Fibroblast of skin of back (primary cell): ENCODE measurements around the gene PEX13. TPM values are rescaled to one million over a fixed set of nuclear protein-coding genes. Genes with fewer than 3 reads are reported as not detected.
"Not testable (repeated sequence)": the region's sequence is repeated elsewhere in the genome, so short reads cannot be mapped to it uniquely, and the experiment has no call there.

Source experiments
- DNase-seq: peaks from one replicate; pipeline ENCODE4 v3.0.0-alpha.2; 2013
- polyA plus RNA-seq, 2 experiments: library from polyadenylated mRNA; unstranded; fragments of 120-200 nt; gene quantifications; one replicate each; pipeline ENCODE4 v1.2.1, GENCODE V29; 2013; ENCODE audit not compliant: insufficient read length in 2 of 2

The PEX13 gene
- polyA plus RNA-seq (2013, experiment 1 of 2; ENCODE audit: insufficient read length) = 16.1 TPM
- polyA plus RNA-seq (2013, experiment 2 of 2; ENCODE audit: insufficient read length) = 16.0 TPM

DNA sequence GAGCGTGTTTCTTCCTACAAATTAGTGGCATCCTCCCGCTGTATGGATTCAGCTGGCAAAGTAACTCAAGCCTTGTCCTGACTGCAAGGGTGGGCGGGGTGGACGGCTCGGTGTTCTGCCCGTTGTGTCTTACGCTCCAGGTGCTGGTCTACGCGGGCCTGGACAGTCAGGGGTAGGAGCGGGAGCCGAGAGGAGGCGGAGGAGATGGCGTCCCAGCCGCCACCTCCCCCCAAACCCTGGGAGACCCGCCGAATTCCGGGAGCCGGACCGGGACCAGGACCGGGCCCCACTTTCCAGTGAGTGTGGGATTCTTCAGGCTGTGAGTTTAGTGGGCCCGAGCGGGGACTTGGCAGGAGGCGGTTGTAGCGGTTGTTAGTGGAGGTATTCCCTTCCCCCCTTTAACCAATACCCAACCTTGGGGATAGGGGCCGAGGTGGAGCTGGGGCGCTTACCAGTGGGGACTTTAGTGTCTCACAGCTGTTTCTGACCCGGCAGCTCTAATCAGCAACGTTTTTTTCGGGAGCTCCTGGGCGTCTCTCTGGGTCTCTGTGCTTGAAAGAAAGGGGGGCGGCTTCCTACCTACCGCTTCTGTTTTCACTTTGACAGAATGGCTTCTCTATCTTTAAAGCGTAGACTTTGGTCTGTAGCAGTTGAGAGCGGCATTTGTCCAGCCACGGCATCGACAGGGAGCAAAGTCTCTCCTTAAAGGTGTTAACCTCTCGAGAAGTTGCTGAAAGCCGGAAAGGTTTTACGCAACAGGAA lies at the start of gene PEX13, which contains the start of gene PUS10:
TSS of gene PEX13 (plus strand) at position 165 of the 762 bp plus-strand sequence. CDS start at position 205, 40 bp downstream.
TSS of gene PUS10 (minus strand) at position 700 of the 762 bp plus-strand sequence. CDS start 6,365 bp downstream, outside the sequence.
- peak; percentile 78 for DNase-seq

DNA sequence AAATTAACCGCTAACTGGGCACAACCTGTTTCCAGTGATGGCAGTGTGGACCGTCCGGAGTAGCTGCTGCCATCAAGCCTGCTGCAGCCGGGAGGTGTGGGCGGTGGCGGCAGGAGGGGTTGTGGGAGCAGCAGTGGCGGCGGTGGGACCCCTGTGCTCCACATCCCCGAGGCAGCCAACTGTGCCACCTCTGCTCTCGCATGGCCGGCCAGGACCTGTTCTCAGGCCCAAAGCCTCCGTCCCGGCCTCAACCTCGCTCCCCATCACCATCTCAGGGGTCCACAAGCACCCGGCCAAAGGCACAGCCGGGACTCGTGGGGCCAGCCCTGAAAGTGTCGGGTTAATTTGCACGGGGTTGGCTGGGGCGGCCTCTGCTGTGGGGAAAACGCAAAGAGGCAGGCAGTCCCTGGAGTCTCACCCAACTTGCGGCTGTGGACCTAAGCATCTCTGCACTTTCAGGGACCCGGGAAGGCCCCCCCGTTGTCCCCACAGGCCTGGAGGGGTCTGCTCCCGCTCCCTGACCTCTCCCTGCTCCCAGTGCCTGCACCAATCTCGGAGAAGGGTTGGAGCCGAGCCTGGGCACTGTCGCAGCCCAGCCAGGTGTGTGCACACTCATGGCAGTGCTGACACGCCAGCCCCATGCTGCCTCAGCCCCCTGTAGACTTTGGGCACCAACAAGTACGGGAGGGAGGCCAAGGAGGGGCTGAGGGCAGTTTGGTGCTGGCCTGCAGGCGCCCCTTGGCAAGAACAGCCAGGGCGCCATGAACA lies 44.4 kb upstream of the PEX13 start:
- no peak for DNase-seq

- no peak for DNase-seq
Observed at GRCh38 chr2:60973705-60974104, 43.8 kb upstream of the PEX13 start.

GRCh38 chr2:60974652-60975051 lies 42.9 kb upstream of the PEX13 start:
- DNase-seq = no peak

DNA sequence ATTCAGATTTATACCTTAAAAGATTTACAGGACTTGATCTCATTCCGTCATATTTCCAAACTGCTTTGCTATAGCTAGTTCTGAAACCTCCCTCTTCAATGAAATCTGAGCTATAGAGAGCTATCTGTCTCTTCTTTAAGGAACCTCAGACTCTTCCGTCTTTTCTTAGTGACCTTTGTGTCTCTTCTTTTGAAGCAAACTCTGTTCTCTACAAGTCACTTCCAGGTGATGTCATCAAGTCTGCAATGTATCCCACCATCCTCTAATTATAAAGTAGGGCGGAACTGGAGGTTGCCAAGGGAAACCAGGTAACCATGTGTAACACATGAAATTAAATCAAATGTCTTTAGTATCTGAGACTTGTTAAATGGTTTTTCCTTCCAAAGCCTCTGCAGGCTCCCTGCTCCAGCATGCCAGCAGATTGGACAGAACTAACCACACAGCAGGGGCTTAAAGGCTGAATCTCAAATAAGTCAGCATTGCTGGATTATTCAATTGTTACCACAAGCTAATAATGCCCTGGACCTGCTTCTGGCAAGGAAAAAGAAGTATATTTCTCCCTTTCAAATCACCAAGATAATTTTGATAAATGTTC lies 41.2 kb upstream of the PEX13 start:
- DNase-seq = no peak

- no peak for DNase-seq
Observed at GRCh38 chr2:60976875-60977561, 40.5 kb upstream of the PEX13 start.

DNA sequence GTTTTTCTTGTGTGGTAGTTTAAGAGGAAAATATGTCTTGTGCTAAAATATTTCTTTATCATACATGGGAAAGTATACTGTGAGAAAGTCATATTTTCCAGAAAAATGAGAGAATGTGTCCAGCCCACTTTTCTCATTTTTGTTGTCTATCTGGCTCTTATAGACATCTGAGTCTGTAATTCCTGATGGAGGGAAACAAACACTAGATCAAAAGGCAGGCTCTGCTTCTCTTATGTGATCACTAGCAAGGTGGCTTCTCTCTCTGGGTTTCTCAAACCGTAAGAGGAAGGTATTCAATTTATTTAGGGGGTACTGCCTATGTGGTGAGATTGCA lies 40.0 kb upstream of the PEX13 start:
- no peak for DNase-seq

DNA sequence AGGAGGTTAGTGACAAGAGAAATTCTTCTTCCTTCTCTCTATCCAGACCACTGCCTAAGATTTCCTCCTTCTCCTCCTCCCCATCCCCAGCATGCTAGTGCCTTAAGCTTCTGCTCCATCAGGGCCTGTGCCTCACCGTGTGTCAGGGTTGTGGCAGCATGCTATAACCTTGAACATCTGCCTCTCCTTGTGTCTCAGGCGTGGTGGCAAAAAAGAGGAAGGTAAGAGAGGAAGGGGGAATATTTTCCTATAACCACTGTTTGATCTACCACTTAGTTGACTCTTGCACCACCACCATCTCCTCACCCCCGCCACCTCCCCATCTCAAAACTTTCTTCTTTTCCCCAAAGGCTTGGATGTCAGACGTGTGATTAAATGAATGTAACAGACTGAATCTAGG lies 38.3 kb upstream of the PEX13 start:
- no peak for DNase-seq

DNA sequence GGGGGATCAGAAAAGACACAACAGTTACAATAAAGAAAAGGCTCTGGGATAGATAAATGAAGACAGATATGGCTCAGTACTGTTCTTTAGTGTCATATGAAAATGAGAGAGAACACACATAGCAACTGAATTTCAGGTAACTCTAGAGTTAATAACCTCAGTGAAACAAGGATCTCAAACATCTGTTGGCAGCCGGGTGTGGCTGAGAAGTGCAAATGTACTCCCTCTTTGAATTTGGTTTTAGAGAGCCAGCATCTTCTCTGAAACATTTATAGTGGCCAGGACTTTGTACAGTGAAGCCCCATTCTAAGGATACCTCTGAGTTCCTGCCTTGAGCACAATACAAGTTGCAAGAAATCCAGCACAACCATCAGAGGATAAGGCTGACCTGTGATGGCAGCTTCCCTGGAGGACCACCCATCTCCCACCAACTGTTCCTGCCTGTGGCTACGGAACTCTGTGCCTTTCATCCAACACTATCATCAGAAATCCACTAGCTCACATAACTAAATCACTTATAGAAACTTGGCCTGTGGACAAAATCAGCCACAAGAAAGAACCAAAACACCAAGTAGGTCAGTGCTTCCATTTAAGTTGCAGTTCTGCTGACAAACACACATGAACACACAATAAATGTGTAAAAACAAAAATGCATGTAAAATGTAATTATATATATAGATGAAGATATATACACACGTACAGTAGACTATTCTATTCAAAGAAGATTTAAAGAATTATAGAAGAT lies 37.3 kb upstream of the PEX13 start:
- DNase-seq = no peak

DNA sequence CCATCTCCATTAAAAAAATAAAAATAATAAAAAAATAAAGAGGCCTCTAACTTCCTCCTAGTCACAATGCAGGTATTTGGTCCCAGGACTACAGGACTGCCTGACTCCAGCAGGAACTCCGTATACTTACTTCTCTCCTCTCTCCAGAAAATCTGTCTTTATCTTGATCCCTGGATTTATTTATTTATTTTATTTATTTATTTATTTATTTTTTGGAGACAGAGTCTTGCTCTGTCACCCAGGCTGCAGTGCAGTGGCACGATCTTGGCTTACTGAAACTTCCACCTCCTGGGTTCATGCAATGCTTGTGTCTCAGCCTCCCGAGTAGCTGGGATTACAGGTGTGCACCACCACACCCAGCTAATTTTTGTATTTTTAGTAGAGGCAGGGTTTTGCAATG lies 35.5 kb upstream of the PEX13 start:
- DNase-seq = not testable (repeated sequence)

DNA sequence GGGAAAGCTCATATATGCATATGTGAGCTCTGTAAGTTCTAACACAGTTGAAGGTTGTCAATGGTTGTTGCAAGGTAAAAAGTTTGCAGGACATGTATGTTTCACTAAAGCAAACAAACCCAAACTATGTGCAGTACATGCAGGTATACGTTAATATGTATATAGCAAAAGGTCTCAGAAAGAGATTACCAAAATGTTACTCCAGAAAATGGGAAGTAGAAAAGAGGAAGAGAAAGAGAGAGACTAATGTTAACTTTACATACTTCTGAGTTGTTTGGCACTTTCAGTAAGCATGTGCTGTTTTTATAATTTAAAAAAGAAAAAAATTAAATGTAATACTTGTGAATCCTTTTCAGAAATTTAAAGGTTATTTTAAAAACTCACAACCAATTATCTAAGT lies 32.8 kb upstream of the PEX13 start:
- no peak for DNase-seq

DNA sequence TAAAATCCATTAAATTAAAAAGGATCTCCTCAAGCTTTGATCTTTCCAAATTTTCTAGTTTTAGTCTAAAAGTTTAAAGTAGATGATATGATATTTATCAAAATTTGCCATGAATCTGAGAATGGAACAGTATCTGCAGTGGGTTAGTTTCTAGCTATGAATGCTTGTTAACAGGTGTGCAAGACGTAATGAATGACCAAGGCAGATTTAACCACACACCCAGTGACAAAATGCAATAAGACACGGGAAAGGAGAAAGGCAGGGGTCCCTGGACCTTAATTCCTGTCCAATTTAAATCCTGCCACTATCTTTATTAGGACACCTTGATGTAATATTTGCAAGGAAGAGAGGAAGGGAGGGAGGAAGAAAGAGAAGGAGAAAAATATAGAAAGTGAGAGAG lies 30.5 kb upstream of the PEX13 start:
- no peak for DNase-seq

DNA sequence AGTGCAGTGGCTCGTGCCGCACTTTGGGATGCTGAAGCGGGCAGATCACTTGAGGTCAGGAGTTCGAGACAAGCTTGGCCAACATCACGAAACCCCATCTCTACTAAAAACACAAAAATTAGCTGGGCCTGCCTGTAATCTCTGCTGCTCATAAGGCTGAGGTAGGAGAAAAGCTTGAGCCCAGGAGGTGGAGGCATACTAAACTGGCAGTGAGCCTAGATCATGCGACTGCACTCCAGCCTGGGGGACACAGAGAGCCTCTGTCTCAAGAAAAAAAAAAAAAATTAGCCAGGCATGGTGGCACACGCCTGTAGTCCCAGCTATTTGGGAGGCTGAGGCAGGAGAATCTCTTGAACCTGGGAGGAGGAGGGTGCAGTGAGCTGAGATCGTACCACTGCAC lies 29.9 kb upstream of the PEX13 start:
- not testable (repeated sequence) for DNase-seq

- no peak for DNase-seq
Observed at GRCh38 chr2:60989259-60989658, 28.3 kb upstream of the PEX13 start.

DNA sequence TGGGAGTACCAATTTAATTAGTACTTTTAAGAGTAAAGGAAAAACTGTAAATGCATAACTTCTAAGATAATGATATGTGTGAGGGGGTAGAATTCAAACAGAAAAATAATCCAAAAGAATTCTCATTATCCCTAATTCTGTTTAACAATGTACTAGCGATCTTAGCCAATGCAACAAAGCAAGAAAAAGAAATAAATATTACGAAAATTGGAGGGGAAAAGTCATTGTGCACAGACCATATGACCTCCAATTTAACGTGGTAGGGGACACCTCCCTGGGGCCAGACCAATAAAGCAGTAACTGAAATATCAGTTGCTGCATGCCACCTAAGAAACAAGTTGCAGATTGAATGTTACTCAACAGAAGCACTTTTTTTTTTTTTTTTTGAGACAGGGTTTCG lies 25.9 kb upstream of the PEX13 start:
- DNase-seq = no peak

- no peak for DNase-seq
Observed at GRCh38 chr2:60992985-60993392, 24.5 kb upstream of the PEX13 start.

DNA sequence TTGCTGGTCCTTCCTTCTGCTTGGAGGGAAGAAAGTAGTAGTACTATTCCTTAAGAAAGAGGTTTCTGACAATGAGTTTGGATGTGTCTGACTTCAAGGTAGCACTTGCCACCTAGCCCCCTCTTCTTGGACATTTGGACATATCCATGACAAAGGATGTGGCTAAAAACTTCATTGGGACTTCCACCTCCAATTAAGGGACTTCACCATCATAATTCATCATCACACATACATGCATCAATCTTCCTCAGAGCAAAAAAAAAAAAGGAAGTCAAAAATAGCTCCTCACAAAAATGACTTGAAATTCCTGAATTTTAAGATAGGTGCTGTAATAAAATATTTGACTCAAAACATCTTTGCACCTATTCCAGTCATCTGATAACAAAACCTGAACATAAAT lies 23.4 kb upstream of the PEX13 start:
- no peak for DNase-seq

GRCh38 chr2:60998628-60999545 lies 18.6 kb upstream of the PEX13 start:
- DNase-seq = peak; percentile 54

DNA sequence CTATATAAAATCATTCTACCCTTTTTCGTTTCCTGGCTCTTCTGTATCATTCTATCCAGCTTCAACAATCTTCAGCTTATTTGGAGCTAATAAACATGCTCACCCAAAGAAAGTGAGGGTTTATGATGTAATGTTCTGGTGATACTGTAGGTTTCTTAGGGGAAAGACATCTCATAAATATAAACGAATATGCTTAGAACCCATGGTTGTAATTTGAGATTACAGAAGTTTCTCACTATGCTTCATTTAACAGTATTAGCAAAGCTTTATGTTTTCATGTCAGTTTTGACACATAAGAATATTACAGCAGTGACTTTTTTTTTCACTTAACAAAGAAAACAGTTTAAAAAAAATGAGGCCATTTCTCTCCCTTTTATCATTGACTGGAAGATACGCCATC lies 11.8 kb upstream of the PEX13 start:
- DNase-seq = no peak

DNA sequence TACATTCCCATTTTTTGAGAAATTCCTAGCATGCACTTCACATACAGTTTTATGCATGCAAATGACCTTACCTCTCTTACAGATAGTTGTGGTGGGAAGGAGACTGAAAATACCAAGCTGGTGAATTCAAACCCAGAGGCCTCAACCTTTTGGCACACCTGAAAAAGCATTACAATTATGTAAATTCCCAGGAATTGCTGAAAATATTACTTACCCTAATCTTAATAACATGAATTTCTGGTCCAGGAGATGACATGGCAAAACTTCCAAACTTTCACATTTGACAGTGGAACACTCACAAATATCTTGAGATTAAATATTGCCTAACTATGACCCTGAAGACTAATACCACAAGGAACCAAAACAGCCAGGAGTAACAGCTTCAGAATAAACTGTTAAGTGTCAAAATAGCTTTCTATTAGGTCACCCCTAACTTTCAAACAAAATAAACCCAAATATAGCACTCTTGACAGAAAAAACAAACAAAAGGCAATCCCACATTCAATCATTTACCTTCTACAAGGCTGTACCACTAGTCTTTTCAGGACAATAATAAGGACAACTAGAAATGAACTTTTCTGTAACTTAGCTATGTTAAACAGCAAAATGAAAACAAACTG lies 10.9 kb upstream of the PEX13 start:
- no peak for DNase-seq
